GM18507 (cell line): Measurements from ENCODE around the gene FAM153A.
A peak's percentile ranks its signal among the peaks of the same experiment; 100 is the strongest.
"Not testable (repeated sequence)": the region's sequence is repeated elsewhere in the genome, so short reads cannot be mapped to it uniquely, and the experiment has no call there.

Source experiments
- DNase-seq: peaks from one replicate; pipeline ENCODE4 v3.0.0; 2011; ENCODE audit warnings: low read depth; ENCODE audit not compliant: insufficient read length; ENCODE audit errors: extremely low spot score
- FAIRE-seq: peaks from 2 replicates; lab custom pipeline; 2011; peaks lifted over from hg19 to GRCh38; lab: Jason Lieb, UNC

Gene FAM153A

DNA sequence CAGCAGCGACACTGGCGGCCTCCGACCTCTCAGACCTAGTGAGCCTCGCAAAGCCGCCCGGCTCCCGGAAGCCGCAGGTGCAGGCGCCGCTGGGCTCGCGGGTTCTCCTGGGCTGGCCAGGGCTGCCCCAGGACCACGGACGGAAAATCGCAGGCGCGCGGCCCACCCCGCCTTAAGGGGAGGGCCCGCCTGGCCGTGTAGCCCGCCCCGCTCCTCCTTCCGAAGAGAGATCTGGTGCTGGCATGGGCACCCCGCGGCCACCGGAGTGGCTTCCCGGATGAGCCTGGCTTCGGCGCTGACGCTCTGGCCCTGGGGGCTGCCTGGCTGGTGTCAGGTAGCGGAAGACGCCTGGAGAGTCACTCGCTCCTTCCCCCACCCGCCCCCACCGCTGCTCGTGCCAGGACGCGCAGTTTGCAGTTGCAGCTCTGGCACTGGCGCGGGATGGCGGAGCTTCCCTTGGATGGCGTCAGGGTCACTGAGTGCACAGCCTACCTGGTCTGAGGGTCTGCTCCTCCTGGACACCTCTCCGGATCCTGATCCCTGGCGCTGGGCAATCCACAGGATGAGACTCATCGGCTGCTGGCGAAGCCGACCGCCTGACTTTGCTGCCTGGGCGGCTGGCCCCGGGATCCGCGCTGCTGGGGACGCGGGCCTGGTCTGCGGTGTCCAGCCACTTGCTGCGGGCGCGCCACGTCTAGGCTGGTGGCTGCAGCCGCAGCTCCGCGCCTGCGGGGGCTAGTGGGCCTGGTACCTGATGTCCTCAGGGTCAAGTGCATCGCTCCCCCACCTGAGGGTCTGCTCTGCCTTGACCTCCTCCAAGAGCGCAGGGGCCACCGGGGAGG, at the start of gene FAM153A:
Gene FAM153A (minus strand): TSS at position 108 of the 842 bp plus-strand sequence.
- not testable (repeated sequence) for FAIRE-seq, DNase-seq

- DNase-seq, FAIRE-seq: not testable (repeated sequence)
These were observed 49.6 kb upstream of the FAM153A start for GRCh38 chr5:177832287-177832686.

GRCh38 chr5:177826073-177826472, 43.4 kb upstream of the FAM153A start:
- FAIRE-seq, result not testable (repeated sequence)

GRCh38 chr5:177824776-177825175, 42.1 kb upstream of the FAM153A start:
- not testable (repeated sequence) for FAIRE-seq, DNase-seq

More at GRCh38 chr5:177826073-177826472, 43.4 kb upstream of the FAM153A start:
- DNase-seq, result not testable (repeated sequence)

DNA sequence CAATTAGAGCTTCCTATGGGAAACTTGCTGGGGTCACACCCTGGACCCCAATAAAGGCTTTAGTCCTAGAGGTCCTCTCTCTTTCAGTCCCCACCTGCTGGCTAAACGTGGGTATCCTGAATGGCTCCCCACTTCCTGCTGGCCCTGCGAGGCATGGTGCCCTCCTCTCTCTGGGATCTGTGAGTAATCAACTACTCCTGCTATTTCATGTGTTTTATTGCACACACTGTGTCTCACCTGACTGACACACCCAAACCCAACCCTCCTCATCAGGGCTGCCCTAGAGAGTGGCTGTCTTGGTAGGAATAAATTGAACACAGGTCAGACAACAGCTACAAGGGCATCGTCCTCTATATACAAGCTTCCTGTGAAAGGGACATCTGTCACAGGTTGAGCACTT, 39.8 kb upstream of the FAM153A start:
- DNase-seq, FAIRE-seq: not testable (repeated sequence)

DNA sequence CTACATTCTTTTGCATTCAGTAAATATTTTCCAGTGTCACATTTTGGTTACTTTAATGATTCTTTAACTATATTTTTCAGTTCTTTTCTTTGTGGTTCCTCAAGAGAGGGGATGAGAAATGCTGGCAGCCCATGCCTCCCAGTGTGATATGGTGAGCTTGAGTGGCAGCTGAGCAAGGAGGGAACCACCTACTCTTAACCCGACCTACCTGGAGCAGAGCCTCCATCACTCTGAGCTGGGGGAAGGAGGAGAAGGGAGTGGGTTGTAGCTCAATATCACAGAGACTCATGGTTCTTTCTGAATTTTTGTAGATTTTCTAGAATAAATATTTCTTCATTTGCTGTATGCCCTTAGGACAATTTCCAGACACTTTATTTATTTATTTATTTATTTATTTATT, 37.0 kb upstream of the FAM153A start:
- FAIRE-seq, DNase-seq: not testable (repeated sequence)

- FAIRE-seq, result not testable (repeated sequence)
These were observed 30.2 kb upstream of the FAM153A start for GRCh38 chr5:177812814-177813425.

DNA sequence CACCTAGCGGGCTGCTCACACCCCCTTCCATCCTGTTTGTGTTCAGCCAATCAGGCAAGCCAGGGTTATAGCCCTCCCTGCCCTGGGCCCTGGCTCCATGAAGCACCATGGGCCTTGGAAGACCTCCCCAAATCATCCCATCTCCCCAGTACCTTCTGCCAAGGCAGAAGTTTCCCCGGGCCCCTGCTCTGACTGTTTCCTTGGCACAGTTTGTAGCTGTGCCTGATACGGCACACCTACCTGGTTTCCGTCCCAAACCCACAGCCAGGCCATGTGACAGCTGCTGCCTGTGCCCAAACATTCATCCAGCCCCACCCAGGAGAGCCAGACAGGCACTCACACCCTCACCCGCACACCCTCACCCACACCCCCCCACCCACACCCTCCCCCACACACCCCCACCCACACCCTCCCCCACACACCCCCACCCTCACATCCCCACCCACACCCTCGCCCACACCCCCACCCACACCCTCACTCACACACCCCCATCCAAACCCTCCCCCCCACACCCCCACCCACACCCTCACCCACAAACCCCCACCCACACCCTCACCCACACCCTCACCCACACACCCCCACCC, 29.6 kb upstream of the FAM153A start:
- not testable (repeated sequence) for FAIRE-seq, DNase-seq

More at GRCh38 chr5:177812814-177813425, 30.2 kb upstream of the FAM153A start:
- DNase-seq, result not testable (repeated sequence)

GRCh38 chr5:177809209-177809913, 26.7 kb upstream of the FAM153A start:
- not testable (repeated sequence) for FAIRE-seq, DNase-seq

DNA sequence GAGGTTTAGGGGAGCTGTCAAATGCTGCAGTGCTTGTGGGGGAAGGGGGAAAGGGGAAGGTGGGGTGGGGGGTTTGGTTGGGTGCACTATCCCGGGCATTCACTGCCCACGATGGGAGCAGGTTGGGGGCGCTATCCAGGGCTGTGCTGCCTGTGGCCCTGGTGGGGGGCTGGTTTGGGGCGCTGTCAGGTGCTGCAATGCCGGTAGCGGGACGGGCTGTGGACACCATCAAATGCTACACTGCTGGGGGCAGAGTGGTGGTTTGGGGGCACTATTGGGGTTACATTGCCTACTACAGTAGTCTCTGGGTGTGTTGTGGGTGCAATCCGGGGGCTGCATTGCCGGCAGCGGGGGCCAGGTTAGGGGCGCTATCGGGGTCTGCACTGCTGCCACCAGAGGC, 25.7 kb upstream of the FAM153A start:
- DNase-seq, FAIRE-seq: not testable (repeated sequence)

- DNase-seq, FAIRE-seq: not testable (repeated sequence)
These were observed 24.6 kb upstream of the FAM153A start for GRCh38 chr5:177807265-177807664.

DNA sequence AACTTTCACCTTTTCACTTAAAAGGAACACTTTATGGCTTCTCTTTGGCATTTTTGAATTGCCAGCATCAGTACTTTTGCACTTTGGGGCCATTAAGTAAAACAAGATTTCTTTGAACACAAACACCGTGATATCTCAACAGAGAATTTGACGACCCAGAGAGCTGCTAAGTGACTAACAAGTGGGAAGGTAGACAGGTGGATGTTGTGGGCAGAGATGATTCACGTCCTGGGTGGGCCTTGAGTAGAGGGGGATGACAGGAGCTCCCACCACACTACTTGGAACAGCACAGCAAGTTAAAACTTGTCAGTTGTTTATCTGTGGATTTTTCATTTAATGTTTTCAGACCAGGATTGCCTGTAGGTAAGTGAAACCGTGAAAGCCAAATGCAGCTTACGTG, 18.7 kb upstream of the FAM153A start:
- peak; percentile 63 for FAIRE-seq
- not testable (repeated sequence) for DNase-seq

GRCh38 chr5:177798237-177798840, 15.6 kb upstream of the FAM153A start:
- not testable (repeated sequence) for DNase-seq, FAIRE-seq

DNA sequence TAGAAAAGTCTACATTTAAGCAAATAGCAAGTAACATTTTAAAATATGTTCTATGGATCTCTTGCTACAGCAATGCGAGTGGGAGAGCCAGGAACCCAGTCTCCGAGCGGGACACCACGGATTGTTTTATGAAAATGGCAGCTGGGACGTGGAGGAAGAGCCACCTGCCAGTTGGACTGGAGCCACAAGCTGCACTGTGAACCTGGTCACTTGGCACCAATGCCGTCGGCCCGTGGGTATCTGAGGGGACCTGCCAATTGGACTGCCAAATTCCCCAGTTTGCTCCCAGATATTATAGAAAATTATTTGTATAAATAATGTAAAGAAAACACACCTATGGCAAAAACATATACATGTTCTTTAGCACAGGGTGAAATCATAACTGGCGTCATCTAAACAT, 10.6 kb upstream of the FAM153A start:
- not testable (repeated sequence) for DNase-seq, FAIRE-seq

GRCh38 chr5:177791649-177792048, 8.9 kb upstream of the FAM153A start:
- not testable (repeated sequence) for FAIRE-seq, DNase-seq

GRCh38 chr5:177782169-177782568, 530 bp downstream of the FAM153A start:
- not testable (repeated sequence) for FAIRE-seq, DNase-seq

- not testable (repeated sequence) for FAIRE-seq, DNase-seq
These were observed 11.5 kb downstream of the FAM153A start for GRCh38 chr5:177771206-177771605.

- not testable (repeated sequence) for DNase-seq, FAIRE-seq
These were observed 12.1 kb downstream of the FAM153A start for GRCh38 chr5:177770646-177771045.
